C4-2B (cell line): ENCODE data around the gene DEFB132.
"Not testable (repeated sequence)": the region's sequence is repeated elsewhere in the genome, so short reads cannot be mapped to it uniquely, and the experiment has no call there.

Experiments used
- H3K27ac ChIP-seq: fragments of 450-650 bp; 2 replicates; pipeline ENCODE4 v1.5.1; 2017
- CTCF ChIP-seq: fragments of 450-650 bp; conservative IDR thresholded peaks from 2 replicates; pipeline ENCODE4 v1.5.1; 2017; ENCODE audit warnings: mild to moderate bottlenecking
- ZFX ChIP-seq: fragments of 450-650 bp; IDR thresholded peaks from 2 replicates; pipeline ENCODE4 v1.6.1; 2017

Gene DEFB132

GRCh38 chr20:221258-221830 is 36.2 kb upstream of the DEFB132 start:
- TF ChIP-seq ZFX: no peak
- TF ChIP-seq CTCF: no peak

GRCh38 chr20:225879-226278 is 31.6 kb upstream of the DEFB132 start:
- not testable (repeated sequence) for H3K27ac ChIP-seq

More at GRCh38 chr20:221258-221830, 36.2 kb upstream of the DEFB132 start:
- H3K27ac ChIP-seq: no peak overlapping the region

- TF ChIP-seq CTCF (no peak), ZFX (no peak)
- H3K27ac ChIP-seq: no peak within 1 kb of the TSS
Observed at GRCh38 chr20:226958-227357, 30.6 kb upstream of the DEFB132 start, which contains the start of gene DEFB129. Gene DEFB129 (plus strand): TSS chr20:227258. CDS start chr20:227289, 31 bp downstream.

- TF ChIP-seq ZFX (no peak), CTCF (no peak)
- H3K27ac ChIP-seq: no peak overlapping the region
Observed at GRCh38 chr20:227439-228105, 30.0 kb upstream of the DEFB132 start.

GRCh38 chr20:235891-236290 is 21.6 kb upstream of the DEFB132 start:
- H3K27ac ChIP-seq: peak overlapping the region; percentile 66; the same call in 1 of the 2 replicates
- TF ChIP-seq ZFX: no peak
- TF ChIP-seq CTCF: peak; percentile 69

GRCh38 chr20:237489-237888 is 20.0 kb upstream of the DEFB132 start:
- peak overlapping the region; percentile 66 for H3K27ac ChIP-seq
- no peak for TF ChIP-seq ZFX
- no peak for TF ChIP-seq CTCF

- H3K27ac ChIP-seq: peak overlapping the region; percentile 66
Observed at GRCh38 chr20:237929-238328, 19.6 kb upstream of the DEFB132 start.

More at GRCh38 chr20:237929-238328, 19.6 kb upstream of the DEFB132 start:
- TF ChIP-seq CTCF (no peak), ZFX (no peak)
